Measurements from ENCODE around the gene ECHDC1.

GRCh38 chr6:127352524-127352923, 9.1 kb upstream of the ECHDC1 start:
- TF ChIP-seq POLR2A (IDR thresholded peaks at IDR 0.05; ENCODE audit: low read depth, low read length) (no peak), POLR2AphosphoS5 (IDR thresholded peaks at IDR 0.05; ENCODE audit: low read depth, low read length) (no peak), TAF1 (IDR thresholded peaks at IDR 0.05; ENCODE audit: low read depth, low read length) (no peak), PAX5 (IDR thresholded peaks at IDR 0.05; ENCODE audit: insufficient read depth, low read length, severe bottlenecking) (no peak), SPI1 (IDR thresholded peaks at IDR 0.05; ENCODE audit: low read depth, low read length) (no peak), POU2F2 (IDR thresholded peaks at IDR 0.05; ENCODE audit: low read depth, low read length) (no peak)

All from GM12891 (cell line).